ENCODE data around the gene PXT1. TPM values are rescaled to one million over a fixed set of nuclear protein-coding genes. Genes with fewer than 3 reads are reported as not detected.

Gene PXT1
- total and polyA plus RNA-seq, 9 of the 15 experiments (the other 6 are each of a cell fraction or from before 2014, with no cell fraction given) = 0.09 to 0.11 (median 0.10) TPM; not detected in 5

DNA sequence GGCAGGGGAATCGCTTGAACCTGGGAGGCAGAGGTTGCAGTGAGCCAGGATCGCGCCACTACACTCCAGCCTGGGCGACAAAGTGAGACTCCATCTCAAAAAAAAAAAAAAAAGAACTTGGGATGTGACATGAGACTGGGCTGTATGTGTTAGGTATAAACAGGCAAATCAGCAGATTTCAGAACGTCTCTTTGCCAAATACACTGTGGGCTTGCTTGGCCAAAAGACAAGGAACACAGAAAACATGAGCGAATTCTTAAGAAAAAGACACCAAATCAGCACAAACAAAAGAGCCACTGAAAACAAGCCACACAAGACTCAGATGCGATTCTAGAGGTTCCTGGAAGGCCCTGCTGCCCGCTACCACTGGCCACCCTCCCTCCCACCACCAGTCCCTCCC lies 67.7 kb downstream of the PXT1 start (continued):
- TF ChIP-seq MAFG (tag; conservative IDR thresholded peaks at IDR 0.05) (peak; percentile 39; the same call in 1 of the 2 replicates), RFX7 (CRISPR knock-in tag; IDR thresholded peaks at IDR 0.05) (no peak)
- TF ChIP-seq, protein P1, sequence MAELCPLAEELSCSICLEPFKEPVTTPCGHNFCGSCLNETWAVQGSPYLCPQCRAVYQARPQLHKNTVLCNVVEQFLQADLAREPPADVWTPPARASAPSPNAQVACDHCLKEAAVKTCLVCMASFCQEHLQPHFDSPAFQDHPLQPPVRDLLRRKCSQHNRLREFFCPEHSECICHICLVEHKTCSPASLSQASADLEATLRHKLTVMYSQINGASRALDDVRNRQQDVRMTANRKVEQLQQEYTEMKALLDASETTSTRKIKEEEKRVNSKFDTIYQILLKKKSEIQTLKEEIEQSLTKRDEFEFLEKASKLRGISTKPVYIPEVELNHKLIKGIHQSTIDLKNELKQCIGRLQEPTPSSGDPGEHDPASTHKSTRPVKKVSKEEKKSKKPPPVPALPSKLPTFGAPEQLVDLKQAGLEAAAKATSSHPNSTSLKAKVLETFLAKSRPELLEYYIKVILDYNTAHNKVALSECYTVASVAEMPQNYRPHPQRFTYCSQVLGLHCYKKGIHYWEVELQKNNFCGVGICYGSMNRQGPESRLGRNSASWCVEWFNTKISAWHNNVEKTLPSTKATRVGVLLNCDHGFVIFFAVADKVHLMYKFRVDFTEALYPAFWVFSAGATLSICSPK (IDR thresholded peaks at IDR 0.05; ENCODE audit: borderline replicate concordance) = no peak

DNA sequence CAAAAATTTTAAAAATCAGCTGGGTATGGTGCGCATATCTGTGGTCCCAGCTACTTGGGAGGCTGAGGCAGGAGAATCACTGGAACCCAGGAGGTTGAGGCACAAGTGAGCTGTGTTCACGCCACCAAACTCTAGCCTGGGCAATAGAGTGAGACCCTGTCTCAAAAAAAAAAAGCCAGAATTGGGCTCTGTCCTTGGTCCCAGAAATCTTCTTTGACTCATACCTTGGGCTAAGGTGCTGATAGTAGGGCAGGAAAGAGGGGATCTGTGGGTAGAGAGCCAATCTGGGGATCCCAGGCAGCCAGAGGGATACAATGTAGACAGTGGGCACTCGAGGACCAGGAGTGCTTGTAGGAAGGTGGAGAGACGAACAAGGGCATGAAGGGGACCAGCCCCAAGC lies 68.5 kb downstream of the PXT1 start:
- H2AFZ ChIP-seq (ENCODE audit: low read depth, low read length) = no peak overlapping the region
- no TSS peak for BruUV-seq (replicated peaks)
- POLR2A ChIA-PET = interaction anchor here (0.8 to 1.7 kb wide), 4 partner anchors 8 to 16 kb away, joined by 3 to 7 read pairs (median 4); no protein-coding TSS in a partner anchor
- H4K20me1 ChIP-seq (replicated peaks; ENCODE audit: control insufficient read depth, insufficient read depth, low read length) = no peaks in the 10 kb centered on the region
- H3K9me3 ChIP-seq (replicated peaks; ENCODE audit: control insufficient read depth, insufficient read depth, low read depth, low read length) = no peaks in the 10 kb centered on the region
- H3K9me1 ChIP-seq (ENCODE audit: control insufficient read depth, insufficient read depth, low read length) = no peaks in the 10 kb centered on the region
- FAIRE-seq (no peak), ATAC-seq (no peak), DNase-seq (ENCODE audit: extremely low read depth in 1 of 4, low spot score in 3 of 4) (no peak)
- no peak overlapping the region for H3K9ac ChIP-seq (ENCODE audit: insufficient read depth in 1 of 2, low read depth in 2 of 2, low read length in 2 of 2)
- H3K4me3 ChIP-seq = no peak overlapping the region
- peaks cover 0 to 9% of the 10 kb centered on the region in 2 experiments; a peak in 1 of 5 replicates for H3K4me1 ChIP-seq (replicated peaks in 1 of 2; ENCODE audit: control insufficient read depth in 2 of 2, insufficient read depth in 2 of 2, low read length in 2 of 2)
- WGBS (ENCODE audit: insufficient coverage, low coverage, missing lambda C conversion rate) = 0% methylated on average over 4 of the region's 4 CpGs
- intact Hi-C loops (cut with micrococcal nuclease) (no loop called here), in situ Hi-C loops (cut with MboI) (no loop called here)
- no peaks in the 10 kb centered on the region for H3K79me2 ChIP-seq (ENCODE audit: control insufficient read depth, insufficient read depth, low read length)
- H3K4me2 ChIP-seq (ENCODE audit: insufficient read depth, low read length) = no peak overlapping the region
- no peak overlapping the region for H3K27ac ChIP-seq (ENCODE audit: extremely low read depth, low read depth, low read length)
- CTCF ChIA-PET (ENCODE audit: low intra/inter-chr PET ratio) = interaction anchor here (0.7 kb wide), 1 partner anchor 1057 kb away, joined by 5 read pairs; no protein-coding TSS in a partner anchor
- peaks cover 44 to 76% of the 10 kb centered on the region in 2 experiments for H3K27me3 ChIP-seq (ENCODE audit: control insufficient read depth in 2 of 2, insufficient read depth in 2 of 2, low read length in 2 of 2)
- no peaks in the 10 kb centered on the region for H3K36me3 ChIP-seq (ENCODE audit: control insufficient read depth, insufficient read depth, low read length)
- TF ChIP-seq, protein P2, sequence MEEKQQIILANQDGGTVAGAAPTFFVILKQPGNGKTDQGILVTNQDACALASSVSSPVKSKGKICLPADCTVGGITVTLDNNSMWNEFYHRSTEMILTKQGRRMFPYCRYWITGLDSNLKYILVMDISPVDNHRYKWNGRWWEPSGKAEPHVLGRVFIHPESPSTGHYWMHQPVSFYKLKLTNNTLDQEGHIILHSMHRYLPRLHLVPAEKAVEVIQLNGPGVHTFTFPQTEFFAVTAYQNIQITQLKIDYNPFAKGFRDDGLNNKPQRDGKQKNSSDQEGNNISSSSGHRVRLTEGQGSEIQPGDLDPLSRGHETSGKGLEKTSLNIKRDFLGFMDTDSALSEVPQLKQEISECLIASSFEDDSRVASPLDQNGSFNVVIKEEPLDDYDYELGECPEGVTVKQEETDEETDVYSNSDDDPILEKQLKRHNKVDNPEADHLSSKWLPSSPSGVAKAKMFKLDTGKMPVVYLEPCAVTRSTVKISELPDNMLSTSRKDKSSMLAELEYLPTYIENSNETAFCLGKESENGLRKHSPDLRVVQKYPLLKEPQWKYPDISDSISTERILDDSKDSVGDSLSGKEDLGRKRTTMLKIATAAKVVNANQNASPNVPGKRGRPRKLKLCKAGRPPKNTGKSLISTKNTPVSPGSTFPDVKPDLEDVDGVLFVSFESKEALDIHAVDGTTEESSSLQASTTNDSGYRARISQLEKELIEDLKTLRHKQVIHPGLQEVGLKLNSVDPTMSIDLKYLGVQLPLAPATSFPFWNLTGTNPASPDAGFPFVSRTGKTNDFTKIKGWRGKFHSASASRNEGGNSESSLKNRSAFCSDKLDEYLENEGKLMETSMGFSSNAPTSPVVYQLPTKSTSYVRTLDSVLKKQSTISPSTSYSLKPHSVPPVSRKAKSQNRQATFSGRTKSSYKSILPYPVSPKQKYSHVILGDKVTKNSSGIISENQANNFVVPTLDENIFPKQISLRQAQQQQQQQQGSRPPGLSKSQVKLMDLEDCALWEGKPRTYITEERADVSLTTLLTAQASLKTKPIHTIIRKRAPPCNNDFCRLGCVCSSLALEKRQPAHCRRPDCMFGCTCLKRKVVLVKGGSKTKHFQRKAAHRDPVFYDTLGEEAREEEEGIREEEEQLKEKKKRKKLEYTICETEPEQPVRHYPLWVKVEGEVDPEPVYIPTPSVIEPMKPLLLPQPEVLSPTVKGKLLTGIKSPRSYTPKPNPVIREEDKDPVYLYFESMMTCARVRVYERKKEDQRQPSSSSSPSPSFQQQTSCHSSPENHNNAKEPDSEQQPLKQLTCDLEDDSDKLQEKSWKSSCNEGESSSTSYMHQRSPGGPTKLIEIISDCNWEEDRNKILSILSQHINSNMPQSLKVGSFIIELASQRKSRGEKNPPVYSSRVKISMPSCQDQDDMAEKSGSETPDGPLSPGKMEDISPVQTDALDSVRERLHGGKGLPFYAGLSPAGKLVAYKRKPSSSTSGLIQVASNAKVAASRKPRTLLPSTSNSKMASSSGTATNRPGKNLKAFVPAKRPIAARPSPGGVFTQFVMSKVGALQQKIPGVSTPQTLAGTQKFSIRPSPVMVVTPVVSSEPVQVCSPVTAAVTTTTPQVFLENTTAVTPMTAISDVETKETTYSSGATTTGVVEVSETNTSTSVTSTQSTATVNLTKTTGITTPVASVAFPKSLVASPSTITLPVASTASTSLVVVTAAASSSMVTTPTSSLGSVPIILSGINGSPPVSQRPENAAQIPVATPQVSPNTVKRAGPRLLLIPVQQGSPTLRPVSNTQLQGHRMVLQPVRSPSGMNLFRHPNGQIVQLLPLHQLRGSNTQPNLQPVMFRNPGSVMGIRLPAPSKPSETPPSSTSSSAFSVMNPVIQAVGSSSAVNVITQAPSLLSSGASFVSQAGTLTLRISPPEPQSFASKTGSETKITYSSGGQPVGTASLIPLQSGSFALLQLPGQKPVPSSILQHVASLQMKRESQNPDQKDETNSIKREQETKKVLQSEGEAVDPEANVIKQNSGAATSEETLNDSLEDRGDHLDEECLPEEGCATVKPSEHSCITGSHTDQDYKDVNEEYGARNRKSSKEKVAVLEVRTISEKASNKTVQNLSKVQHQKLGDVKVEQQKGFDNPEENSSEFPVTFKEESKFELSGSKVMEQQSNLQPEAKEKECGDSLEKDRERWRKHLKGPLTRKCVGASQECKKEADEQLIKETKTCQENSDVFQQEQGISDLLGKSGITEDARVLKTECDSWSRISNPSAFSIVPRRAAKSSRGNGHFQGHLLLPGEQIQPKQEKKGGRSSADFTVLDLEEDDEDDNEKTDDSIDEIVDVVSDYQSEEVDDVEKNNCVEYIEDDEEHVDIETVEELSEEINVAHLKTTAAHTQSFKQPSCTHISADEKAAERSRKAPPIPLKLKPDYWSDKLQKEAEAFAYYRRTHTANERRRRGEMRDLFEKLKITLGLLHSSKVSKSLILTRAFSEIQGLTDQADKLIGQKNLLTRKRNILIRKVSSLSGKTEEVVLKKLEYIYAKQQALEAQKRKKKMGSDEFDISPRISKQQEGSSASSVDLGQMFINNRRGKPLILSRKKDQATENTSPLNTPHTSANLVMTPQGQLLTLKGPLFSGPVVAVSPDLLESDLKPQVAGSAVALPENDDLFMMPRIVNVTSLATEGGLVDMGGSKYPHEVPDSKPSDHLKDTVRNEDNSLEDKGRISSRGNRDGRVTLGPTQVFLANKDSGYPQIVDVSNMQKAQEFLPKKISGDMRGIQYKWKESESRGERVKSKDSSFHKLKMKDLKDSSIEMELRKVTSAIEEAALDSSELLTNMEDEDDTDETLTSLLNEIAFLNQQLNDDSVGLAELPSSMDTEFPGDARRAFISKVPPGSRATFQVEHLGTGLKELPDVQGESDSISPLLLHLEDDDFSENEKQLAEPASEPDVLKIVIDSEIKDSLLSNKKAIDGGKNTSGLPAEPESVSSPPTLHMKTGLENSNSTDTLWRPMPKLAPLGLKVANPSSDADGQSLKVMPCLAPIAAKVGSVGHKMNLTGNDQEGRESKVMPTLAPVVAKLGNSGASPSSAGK (IDR thresholded peaks at IDR 0.05) = no peak
- TF ChIP-seq ZNF79 (CRISPR knock-in tag; IDR thresholded peaks at IDR 0.05; ENCODE audit: low read depth) (no peak), NFIC (IDR thresholded peaks at IDR 0.05) (no peak)
- TF ChIP-seq, protein P3, sequence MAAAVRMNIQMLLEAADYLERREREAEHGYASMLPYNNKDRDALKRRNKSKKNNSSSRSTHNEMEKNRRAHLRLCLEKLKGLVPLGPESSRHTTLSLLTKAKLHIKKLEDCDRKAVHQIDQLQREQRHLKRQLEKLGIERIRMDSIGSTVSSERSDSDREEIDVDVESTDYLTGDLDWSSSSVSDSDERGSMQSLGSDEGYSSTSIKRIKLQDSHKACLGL (CRISPR knock-in tag; IDR thresholded peaks at IDR 0.05; ENCODE audit: borderline replicate concordance, poor library complexity, severe bottlenecking) = no peak
